ENCODE data around the gene AP4S1.
A peak's percentile ranks its signal among the peaks of the same experiment; 100 is the strongest.
"Not testable (repeated sequence)": the region's sequence is repeated elsewhere in the genome, so short reads cannot be mapped to it uniquely, and the experiment has no call there.

AP4S1 gene

DNA sequence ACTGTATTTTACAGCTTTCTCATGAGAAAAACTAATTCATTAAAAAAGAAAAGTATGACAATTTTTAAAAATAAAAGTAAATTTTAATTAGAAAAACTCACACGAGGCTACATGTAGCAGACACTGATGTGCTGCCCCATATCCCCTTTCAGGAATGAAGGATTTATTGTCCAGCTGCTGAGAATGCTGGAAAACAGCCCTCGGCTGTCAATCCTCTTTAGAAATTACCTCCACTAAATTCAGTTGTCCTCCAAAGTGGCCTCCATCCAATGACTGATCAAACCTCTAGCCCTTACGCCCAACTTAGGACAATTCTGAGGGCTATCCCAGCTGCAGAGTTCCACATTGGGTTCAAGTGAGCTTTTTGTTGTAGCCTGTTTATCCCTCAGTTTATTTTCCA is 29.8 kb upstream of the AP4S1 start:
- Mint-ChIP-seq H3K27ac (ENCODE audit: low read depth) (peak overlapping the region; percentile 52), H3K27me3 (no peaks in the 10 kb centered on the region), H3K4me1 (peaks cover 43% of the 10 kb centered on the region), H3K4me3 (no peak overlapping the region), H3K9me3 (peaks cover 4% of the 10 kb centered on the region), H3K36me3 (ENCODE audit: insufficient read depth) (peaks cover 2% of the 10 kb centered on the region)
- no peak for ATAC-seq (replicated peaks; ENCODE audit: extremely low read depth, poor library complexity, severe bottlenecking)
- DNase-seq (ENCODE audit: low spot score in 2 of 2) = no peak

DNA sequence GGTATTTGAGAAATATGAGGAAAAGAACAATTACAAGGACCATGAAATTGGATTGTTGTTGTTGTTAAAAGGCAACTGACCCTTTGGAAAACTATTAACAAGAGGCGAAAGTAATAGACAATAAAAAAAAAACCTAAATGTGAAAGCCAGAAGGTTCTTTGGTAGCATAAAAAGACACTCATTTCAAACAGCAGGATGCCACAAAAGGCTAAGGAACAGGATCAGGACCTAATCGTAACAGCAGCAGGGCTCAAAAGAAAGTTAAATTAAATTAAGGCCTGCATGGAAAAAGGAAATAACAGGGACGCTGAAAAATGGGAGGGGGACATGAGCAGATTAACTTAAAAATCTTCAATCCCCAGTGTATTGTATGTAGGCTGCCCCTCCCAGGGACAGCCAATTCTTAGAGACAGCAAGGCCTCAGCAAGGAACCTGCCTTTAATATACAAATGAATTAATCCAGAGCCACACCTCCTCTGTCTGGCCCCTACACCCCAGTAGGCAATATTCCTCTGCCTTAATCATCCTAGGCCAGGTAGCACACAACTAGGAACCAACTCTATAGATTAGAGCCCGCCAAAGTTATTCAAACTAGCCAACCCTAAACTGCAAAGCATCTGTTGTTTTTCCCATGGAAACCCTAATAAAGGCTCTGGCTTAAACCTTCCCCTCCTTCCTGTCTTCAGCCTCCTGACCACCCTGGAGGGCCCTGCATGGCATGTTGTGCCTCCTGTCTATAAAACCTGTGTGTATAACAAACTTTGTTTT is 28.4 kb upstream of the AP4S1 start:
- H3K36me3 Mint-ChIP-seq (ENCODE audit: insufficient read depth) = peaks cover 5% of the 10 kb centered on the region
- H3K27ac Mint-ChIP-seq (ENCODE audit: low read depth) = no peak overlapping the region
- DNase-seq (ENCODE audit: low spot score in 2 of 2) = no peak
- no peak for ATAC-seq (replicated peaks; ENCODE audit: extremely low read depth, poor library complexity, severe bottlenecking)
- H3K9me3 Mint-ChIP-seq = peaks cover 4% of the 10 kb centered on the region
- no peaks in the 10 kb centered on the region for H3K27me3 Mint-ChIP-seq
- H3K4me3 Mint-ChIP-seq = no peak overlapping the region
- peaks cover 37% of the 10 kb centered on the region for H3K4me1 Mint-ChIP-seq

DNA sequence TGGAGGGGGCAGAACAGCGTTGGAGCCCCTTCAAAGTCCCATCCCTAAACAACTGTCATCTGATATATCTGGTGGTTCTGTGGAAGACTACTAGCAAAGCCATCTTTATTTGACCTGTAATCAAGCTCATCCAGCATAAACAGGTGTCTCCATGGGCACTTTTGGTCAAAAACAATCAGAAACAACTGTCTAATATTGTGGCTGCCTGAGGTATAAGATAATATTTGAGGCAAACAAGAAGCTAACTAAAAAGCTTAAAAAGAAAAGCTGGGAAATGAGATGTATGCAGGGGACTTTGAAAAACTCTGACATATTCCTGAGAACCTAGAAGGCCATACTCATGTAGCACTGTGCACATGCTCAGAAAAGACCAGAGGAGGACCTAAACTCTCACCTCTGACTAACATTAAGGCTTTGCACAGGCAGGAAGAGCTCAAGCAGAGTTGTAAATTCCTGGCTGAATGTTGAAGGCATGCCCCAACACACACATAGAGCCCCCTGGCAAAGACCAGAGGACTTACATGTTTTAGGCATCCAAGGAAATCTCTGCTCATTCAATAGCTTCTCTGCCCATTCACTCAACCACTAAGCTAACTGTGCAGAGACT is 27.2 kb upstream of the AP4S1 start:
- ATAC-seq (replicated peaks; ENCODE audit: extremely low read depth, poor library complexity, severe bottlenecking) (no peak), DNase-seq (ENCODE audit: low spot score in 2 of 2) (no peak)
- Mint-ChIP-seq H3K36me3 (ENCODE audit: insufficient read depth) (peaks cover 5% of the 10 kb centered on the region), H3K9me3 (peaks cover 4% of the 10 kb centered on the region), H3K4me3 (no peak overlapping the region), H3K27me3 (no peaks in the 10 kb centered on the region), H3K27ac (ENCODE audit: low read depth) (no peak overlapping the region), H3K4me1 (peaks cover 37% of the 10 kb centered on the region)

DNA sequence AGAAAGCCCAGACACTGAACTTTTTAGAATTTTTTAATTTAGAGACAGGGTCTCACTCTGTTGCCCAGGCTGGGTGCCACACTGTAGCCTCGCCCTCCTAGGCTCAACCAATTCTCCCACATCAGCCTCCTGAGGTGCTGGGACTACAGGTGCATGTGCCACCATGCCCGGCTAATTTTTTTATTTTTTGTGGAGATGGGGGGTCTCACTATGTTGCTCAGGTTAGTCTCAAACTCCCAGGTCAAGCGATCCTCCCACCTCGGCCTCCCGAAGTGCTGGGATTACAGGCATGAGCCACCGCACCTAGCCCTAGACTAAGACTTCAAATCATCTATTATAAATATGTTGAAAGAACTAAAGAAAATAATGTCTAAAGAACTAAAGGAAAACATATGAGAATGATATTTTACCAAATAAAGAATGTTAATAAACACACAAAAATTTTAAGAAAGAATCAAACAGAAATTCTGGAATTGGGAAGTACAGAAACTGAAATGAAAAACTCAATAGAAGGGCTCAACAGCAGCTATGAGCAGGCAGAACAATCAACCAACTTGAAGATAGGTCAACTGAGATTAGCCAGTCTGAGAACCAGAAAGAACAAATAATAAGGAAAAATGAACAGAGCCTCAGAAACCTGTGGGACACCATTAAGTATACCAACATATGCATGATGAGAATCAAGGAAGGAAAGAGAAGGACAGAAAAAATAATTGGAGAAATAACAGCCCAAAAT is 26.2 kb upstream of the AP4S1 start:
- ATAC-seq (replicated peaks; ENCODE audit: extremely low read depth, poor library complexity, severe bottlenecking) = no peak
- H3K9me3 Mint-ChIP-seq = peaks cover 4% of the 10 kb centered on the region
- H3K27me3 Mint-ChIP-seq = no peaks in the 10 kb centered on the region
- H3K36me3 Mint-ChIP-seq (ENCODE audit: insufficient read depth) = peaks cover 7% of the 10 kb centered on the region
- no peak for DNase-seq (ENCODE audit: low spot score in 2 of 2)
- no peak overlapping the region for H3K27ac Mint-ChIP-seq (ENCODE audit: low read depth)
- peaks cover 37% of the 10 kb centered on the region for H3K4me1 Mint-ChIP-seq
- H3K4me3 Mint-ChIP-seq = no peak overlapping the region

DNA sequence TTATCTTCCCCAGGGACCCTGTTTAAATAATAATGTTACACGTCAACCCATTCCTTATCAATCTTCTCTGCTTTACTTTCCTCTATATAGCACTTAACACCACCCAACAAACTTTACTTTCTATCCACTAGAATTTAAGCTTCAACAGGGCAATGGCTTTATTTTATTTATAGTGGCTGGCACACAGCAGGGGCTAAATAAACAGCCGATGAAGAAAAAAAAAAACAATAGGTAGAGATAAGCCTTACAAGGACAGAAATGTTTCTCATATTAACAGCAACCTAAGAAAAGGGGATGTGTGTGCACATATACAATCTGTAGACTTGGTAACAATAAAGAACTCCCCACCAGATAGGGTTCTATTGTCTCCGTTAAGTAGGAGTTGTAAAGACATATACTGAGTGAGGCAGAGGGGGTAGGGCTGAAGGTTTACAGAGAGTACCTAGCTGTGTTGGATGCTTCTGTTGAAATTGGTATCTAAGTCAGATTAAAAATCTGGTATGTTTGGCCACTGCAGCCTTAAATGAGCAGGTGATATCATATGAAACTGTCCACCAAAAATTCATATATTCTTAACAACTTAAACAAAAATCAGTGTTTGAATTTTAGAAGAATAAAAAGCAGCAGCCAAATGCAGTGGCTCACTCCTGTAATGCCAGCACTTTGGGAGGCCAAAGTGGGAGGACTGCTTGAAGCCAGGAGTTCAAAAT is 24.7 kb upstream of the AP4S1 start:
- no peak for ATAC-seq (replicated peaks; ENCODE audit: extremely low read depth, poor library complexity, severe bottlenecking)
- peaks cover 11% of the 10 kb centered on the region for H3K36me3 Mint-ChIP-seq (ENCODE audit: insufficient read depth)
- H3K4me1 Mint-ChIP-seq = peaks cover 23% of the 10 kb centered on the region
- H3K27ac Mint-ChIP-seq (ENCODE audit: low read depth) = no peak overlapping the region
- no peak overlapping the region for H3K4me3 Mint-ChIP-seq
- H3K9me3 Mint-ChIP-seq = peaks cover 4% of the 10 kb centered on the region
- no peak for DNase-seq (ENCODE audit: low spot score in 2 of 2)
- H3K27me3 Mint-ChIP-seq = no peaks in the 10 kb centered on the region

DNA sequence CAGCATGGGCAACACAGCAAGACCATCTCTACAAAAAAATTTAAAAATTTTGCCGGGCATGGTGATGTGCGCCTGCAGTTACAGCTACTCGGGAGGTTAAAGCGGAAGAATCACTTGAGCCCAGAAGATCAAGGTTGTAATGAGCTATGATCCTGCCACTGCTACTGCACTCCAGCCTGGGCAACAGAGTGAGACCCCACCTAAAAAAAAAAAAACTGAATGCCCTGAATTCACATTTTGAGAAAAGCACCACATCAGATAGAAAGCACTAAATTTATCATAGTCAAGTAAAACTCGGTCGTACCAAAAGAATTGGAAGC is 24.1 kb upstream of the AP4S1 start:
- Mint-ChIP-seq H3K9me3 (peaks cover 4% of the 10 kb centered on the region), H3K4me3 (no peak overlapping the region), H3K36me3 (ENCODE audit: insufficient read depth) (peaks cover 12% of the 10 kb centered on the region), H3K27ac (ENCODE audit: low read depth) (no peak overlapping the region), H3K4me1 (peaks cover 18% of the 10 kb centered on the region), H3K27me3 (no peaks in the 10 kb centered on the region)
- DNase-seq (ENCODE audit: low spot score in 2 of 2) (no peak), ATAC-seq (replicated peaks; ENCODE audit: extremely low read depth, poor library complexity, severe bottlenecking) (no peak)

DNA sequence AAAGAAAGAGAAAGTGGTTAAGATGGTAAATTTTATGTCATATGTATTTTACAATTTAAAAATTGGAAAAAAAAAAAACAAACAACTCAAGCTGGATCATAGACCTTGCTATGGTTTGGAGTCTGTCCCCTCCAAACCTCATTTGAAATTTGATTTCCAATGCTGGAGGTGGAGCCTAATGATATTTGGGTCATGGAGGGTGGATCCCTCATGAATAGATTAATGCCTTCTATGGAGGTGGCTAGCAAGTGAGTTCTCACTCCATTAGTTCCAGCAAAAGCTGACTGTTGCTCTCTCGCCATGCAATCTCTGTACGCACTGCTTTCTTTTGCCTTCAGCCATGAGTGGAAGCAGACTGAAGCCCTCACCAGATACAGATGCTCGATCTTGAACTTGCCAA is 22.2 kb upstream of the AP4S1 start:
- Mint-ChIP-seq H3K4me1 (peaks cover 6% of the 10 kb centered on the region), H3K27ac (ENCODE audit: low read depth) (peak overlapping the region; percentile 54), H3K36me3 (ENCODE audit: insufficient read depth) (peaks cover 18% of the 10 kb centered on the region), H3K9me3 (peaks cover 4% of the 10 kb centered on the region), H3K27me3 (no peaks in the 10 kb centered on the region), H3K4me3 (no peak overlapping the region)
- DNase-seq (ENCODE audit: low spot score in 2 of 2) (no peak), ATAC-seq (replicated peaks; ENCODE audit: extremely low read depth, poor library complexity, severe bottlenecking) (no peak)

DNA sequence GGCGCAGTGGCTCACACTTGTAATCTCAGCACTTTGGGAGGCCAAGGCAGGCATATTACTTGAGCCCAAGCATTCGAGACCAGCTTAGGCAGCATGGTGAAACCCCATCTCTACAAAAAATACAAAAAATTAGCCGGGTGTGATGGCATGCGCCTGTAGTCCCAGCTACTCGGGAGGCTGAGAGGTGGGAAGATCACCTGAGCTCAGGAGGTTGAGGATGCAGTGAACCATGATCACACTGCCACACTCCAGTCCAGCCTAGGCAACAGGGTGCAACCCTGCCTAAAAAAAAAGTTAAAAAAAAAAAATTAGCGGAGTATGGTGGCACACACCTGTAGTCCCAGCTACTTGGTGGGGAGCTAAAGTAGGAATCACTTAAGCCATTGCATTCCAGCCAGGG is 21.4 kb upstream of the AP4S1 start:
- not testable (repeated sequence) for H3K27me3 Mint-ChIP-seq; DNase-seq (ENCODE audit: low spot score in 2 of 2); H3K4me3 Mint-ChIP-seq; H3K27ac Mint-ChIP-seq (ENCODE audit: low read depth); ATAC-seq (replicated peaks; ENCODE audit: extremely low read depth, poor library complexity, severe bottlenecking); H3K9me3 Mint-ChIP-seq; H3K4me1 Mint-ChIP-seq
- H3K36me3 Mint-ChIP-seq (ENCODE audit: insufficient read depth) = peaks cover 18% of the 10 kb centered on the region

DNA sequence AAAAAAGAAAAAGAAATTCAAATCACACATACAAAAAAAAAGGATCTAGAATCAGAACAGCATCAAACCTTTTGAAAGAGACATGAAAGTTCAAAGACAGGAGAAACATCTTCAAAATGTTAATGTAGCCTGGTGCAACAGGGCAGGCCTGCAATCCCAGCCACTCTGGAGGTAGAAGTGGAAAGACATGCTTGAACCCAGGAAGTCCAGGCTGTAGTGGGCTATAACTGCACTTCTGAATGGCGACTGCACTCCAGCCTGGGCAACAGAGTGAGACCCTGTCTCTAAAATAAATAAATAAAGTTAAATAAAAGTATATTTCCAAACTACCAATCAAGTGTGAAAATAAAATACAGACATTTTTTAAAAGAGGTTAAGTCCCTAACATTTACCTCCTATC is 18.7 kb upstream of the AP4S1 start:
- Mint-ChIP-seq H3K27me3 (no peaks in the 10 kb centered on the region), H3K4me3 (no peak overlapping the region), H3K9me3 (no peaks in the 10 kb centered on the region)

DNA sequence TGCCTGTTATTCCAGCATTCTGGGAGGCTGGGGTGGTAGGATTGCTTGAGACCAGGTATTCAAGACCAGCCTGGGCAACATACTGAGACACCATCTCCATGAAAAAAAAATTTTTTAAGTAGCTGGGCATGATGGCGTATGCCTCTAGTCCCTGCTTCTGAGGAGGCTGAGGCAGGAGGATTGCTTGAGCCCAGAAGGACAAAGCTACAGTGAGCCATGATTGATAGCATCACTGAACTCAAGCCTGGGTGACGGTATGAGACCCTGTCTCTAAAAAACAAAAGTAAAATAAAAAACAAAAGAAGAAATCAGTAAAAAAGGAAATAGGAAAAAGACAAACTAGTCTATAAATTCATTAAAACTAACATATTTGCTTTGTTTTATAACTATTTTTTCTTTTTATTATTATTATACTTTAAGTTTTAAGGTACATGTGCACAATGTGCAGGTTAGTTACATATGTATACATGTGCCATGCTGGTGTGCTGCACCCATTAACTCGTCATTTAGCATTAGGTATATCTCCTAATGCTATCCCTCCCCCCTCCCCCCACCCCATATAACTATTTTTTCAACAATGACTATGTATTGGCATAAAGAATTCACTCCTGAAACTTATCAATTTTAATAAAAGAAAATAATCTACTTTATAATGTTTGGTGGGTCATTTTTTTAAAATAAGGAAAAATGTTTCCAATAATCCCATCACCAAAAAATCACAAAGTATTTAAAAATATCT is 15.4 kb upstream of the AP4S1 start:
- DNase-seq (ENCODE audit: low spot score in 2 of 2) (no peak), ATAC-seq (replicated peaks; ENCODE audit: extremely low read depth, poor library complexity, severe bottlenecking) (no peak)
- Mint-ChIP-seq H3K27ac (ENCODE audit: low read depth) (no peak overlapping the region), H3K4me3 (no peak overlapping the region), H3K36me3 (ENCODE audit: insufficient read depth) (peaks cover 15% of the 10 kb centered on the region), H3K4me1 (peaks cover 15% of the 10 kb centered on the region), H3K9me3 (no peaks in the 10 kb centered on the region), H3K27me3 (no peaks in the 10 kb centered on the region)

More for the DNA sequence above, 18.7 kb upstream of the AP4S1 start:
- H3K4me1 Mint-ChIP-seq = no peaks in the 10 kb centered on the region
- DNase-seq (ENCODE audit: low spot score in 2 of 2) (no peak), ATAC-seq (replicated peaks; ENCODE audit: extremely low read depth, poor library complexity, severe bottlenecking) (no peak)
- peak overlapping the region; percentile 29 for H3K27ac Mint-ChIP-seq (ENCODE audit: low read depth)
- H3K36me3 Mint-ChIP-seq (ENCODE audit: insufficient read depth) = peaks cover 15% of the 10 kb centered on the region

DNA sequence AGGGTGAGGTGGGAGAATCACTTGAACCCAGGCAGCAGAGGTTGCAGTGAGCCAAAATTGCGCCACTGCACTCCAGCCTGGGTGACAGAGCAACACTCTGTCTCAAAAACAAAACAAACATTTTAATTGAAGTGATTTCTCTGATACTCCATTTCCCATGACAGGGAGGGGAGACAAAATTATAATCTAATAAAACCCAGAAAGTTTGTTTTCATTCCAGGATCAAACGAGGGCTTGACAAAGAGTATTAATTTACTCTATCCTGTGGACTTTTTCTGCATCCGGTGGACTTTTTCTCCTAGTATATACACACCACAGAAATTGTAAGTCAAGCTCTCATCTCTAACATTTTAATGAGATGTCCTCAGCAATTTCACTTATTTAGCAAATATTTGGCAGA is 14.5 kb upstream of the AP4S1 start:
- no peaks in the 10 kb centered on the region for H3K27me3 Mint-ChIP-seq
- peaks cover 21% of the 10 kb centered on the region for H3K4me1 Mint-ChIP-seq
- DNase-seq (ENCODE audit: low spot score in 2 of 2) = no peak
- no peak overlapping the region for H3K4me3 Mint-ChIP-seq
- H3K36me3 Mint-ChIP-seq (ENCODE audit: insufficient read depth) = peaks cover 15% of the 10 kb centered on the region
- no peak overlapping the region for H3K27ac Mint-ChIP-seq (ENCODE audit: low read depth)
- no peaks in the 10 kb centered on the region for H3K9me3 Mint-ChIP-seq
- no peak for ATAC-seq (replicated peaks; ENCODE audit: extremely low read depth, poor library complexity, severe bottlenecking)

DNA sequence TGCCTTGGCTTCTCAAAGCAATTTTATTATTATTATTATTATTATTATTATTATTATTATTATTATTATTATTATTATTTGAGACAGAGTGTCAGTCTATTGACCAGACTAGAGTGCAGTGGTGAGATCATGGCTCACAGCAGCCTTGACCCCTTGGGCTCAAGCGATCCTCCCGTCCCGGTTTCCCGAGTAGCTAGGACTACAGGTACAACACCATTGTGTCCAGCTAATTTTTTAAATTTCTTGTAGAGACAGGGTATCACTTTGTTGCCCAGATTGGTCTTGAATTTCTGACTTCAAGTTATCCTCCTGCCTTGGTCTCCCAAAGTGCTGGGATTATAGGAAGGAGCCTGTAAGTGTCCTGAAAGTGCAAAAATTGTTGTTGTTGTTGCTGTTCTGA is 11.6 kb upstream of the AP4S1 start:
- ATAC-seq (replicated peaks; ENCODE audit: extremely low read depth, poor library complexity, severe bottlenecking) (no peak), DNase-seq (ENCODE audit: low spot score in 2 of 2) (no peak)
- H3K4me1 Mint-ChIP-seq = peaks cover 26% of the 10 kb centered on the region
- H3K27ac Mint-ChIP-seq (ENCODE audit: low read depth) = no peak overlapping the region
- no peaks in the 10 kb centered on the region for H3K27me3 Mint-ChIP-seq
- H3K36me3 Mint-ChIP-seq (ENCODE audit: insufficient read depth) = peaks cover 11% of the 10 kb centered on the region
- H3K4me3 Mint-ChIP-seq = no peak overlapping the region
- no peaks in the 10 kb centered on the region for H3K9me3 Mint-ChIP-seq

Data from central memory CD8-positive, alpha-beta T cell (primary cell).